Umbilical cord (tissue), 2 donors: Measurements from ENCODE around the gene GTF2H3. TPM values are rescaled to one million over a fixed set of nuclear protein-coding genes. Genes with fewer than 3 reads are reported as not detected.
A peak's percentile ranks its signal among the peaks of the same experiment; 100 is the strongest.

Source experiments
- DNase-seq: peaks from one replicate; pipeline ENCODE4 v3.0.0-alpha.2; 2015; ENCODE audit warnings: low spot score
- total RNA-seq: library from RNA; depleted of rRNA; stranded (reverse); fragments of >200 nt; gene quantifications from one replicate; pipeline ENCODE4 v1.2.3, GENCODE V29; 2014; ENCODE audit warnings: low replicate concordance; ENCODE audit not compliant: insufficient read depth

The GTF2H3 gene
- total RNA-seq, 1 donor from 2014 or later, result 15.4 TPM

DNA sequence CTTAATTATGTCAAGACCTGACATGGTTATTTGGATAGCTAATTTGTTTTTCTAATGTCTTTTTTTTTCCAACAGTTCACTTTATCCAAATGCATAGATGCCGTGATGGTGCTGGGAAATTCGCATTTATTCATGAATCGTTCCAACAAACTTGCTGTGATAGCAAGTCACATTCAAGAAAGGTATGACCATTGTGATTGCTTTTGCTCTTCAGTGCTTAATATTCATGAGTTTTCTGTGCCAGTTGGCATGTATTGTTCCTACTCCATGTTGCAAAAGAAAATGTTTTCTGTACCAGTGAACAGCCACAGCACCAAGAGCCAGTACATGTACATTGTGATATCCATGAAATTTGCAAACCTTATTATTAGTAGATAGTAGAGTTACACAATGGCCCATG lies 11.8 kb downstream of the GTF2H3 start:
- DNase-seq, result no peak

DNA sequence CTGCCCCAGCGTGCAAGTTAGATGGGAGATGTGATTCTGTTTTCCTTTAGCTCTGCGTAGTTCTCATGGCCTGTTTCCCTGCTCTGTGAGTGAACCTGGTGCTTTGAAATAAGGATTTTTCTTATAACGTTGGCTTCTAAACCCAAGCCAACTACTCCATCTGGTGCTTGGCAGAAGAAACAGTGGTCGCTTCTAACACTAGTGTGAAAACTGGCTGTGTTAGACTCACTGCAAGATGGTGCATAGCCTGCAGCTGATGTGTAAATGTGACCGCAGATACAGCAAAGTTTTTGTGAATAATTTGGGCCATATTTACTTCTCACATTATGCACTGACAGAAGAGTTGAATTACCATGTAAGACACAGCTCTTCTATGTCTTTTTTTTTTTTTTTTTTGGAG lies 12.2 kb downstream of the GTF2H3 start:
- DNase-seq, result no peak

DNA sequence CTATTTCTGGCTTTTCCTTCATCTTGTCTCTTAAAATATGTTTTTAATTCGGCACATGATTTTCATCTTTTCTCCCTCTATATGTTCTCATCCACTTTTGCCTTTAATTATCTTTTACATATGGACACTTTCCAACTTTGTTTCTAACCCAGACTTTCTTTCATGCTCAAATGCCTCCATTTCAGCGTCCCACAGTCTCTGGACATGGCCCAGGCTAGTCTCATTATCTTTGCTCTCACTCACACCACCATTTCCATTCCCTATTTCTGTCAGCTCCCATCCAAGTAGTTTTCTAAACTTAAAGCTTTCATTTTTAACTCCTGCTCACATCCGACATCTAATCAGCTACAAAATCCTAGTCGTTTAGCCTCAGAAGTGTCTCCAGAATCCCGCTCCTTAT lies 14.8 kb downstream of the GTF2H3 start:
- DNase-seq, result no peak

DNA sequence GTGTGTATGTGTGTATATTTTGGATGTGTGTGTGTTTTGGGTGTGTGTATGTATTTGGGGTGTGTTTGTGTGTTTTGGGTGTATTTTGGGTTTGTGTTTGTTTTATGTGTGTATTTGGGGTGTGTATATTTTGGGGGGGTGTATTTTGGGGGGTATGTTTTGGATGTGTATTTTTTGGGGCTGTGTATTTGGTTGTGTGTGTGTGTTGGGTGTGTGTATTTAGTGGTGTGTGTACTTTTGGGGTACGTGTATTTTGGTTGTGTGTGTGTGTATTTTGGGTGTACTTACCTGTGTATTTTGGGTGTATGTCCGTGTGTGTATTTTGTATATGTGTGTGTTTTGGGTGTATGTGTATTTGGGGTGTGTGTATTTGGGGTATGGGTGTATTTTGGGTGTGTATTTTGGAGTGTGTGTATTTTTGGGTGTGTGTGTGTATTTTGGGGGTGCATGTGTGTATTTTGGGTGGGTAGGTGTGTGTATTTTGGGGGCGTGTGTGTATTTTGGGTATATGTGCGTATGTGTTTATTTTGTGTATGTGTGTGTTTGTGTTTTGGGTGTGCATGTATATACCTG lies 20.6 kb downstream of the GTF2H3 start:
- no peak for DNase-seq

DNA sequence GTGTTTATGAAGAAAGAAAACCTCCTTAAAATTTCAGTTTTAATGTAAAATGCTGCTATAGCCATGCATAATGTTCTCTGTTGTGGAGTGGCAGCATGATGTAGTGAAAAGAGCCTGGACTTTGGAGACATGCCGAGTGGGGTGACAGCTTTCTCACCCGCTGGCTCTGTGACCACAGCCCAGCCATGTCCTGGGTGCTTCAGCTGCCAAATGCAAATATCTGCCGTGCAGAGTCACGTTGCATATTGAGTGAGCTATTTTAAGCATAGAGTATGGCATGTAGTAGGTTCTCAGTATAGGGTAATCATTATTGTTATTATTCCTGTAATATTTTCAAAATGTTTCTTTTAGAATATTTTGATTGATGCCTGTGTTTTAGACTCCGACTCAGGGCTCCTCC lies 21.8 kb downstream of the GTF2H3 start:
- no peak for DNase-seq

DNA sequence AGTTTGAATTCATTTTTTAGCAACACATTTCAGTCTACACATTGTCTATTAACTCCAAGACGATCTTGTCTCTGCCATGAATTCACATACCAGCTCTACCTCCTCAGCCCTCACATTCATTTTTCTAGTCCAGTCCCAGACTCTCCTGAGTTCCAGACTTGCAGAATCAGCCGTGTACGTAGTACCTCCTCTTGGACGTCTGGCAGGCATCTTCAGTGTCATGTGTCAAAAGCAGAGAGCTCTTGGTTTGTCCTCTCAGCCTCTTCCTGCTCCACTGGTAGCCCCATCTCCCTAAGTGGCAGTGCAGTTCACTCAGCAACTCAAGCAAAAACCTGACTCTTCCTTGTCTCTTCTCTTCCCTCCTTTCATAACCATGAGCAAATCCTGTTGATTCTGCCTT lies 22.8 kb downstream of the GTF2H3 start:
- no peak for DNase-seq

DNA sequence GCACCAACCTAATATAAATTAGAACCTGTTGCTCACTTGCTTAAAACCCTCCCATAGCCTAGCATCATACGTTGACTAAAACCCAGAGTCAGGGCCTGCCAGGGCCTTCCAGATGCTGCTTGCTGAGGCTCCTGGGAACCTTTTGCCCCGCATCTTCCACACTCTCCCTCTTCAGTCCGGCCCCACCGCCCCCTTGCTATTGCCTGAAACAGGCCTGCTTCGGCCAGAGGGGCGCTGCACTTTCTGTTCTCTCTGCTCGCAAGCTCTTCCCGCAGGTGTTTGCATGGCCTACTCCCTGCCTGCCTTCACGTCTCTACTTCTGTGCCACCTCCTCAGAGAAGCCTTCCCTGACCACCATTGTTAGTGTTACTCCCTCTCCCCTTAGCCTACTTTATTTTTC lies 23.6 kb downstream of the GTF2H3 start:
- DNase-seq, result no peak

DNA sequence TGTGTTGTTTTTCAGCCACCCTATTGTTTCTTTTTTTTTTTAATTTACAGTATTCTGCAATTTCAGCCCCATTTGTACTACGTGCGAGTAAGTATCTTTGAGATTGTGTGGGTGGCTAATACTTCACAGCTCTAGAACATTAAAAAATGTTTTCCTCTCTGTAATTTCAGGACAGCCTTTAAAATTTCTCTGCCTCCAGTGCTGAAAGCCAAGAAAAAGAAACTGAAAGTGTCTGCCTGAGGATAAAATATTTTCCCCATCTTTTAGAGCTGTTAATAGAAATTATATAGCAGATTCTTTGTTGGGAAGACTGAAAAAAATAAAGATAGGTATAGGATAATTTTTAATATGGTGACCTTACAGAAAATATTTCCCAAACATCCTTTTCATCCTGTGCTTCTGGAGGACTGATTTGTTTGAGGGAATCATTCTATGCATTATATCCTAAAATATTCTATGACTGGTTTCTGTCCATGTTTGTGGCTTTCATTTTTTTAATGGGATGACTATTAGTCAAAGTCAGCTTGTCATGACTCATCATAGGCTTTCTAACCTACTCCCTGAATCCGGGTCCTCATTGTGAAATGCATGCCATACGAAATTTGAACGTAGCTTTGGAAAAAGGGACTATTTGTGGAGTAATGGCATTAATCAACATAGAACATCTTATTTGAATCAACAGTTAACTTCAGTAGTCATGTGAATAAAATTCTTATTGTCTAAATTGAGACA lies 26.5 kb downstream of the GTF2H3 start:
- no peak for DNase-seq

DNA sequence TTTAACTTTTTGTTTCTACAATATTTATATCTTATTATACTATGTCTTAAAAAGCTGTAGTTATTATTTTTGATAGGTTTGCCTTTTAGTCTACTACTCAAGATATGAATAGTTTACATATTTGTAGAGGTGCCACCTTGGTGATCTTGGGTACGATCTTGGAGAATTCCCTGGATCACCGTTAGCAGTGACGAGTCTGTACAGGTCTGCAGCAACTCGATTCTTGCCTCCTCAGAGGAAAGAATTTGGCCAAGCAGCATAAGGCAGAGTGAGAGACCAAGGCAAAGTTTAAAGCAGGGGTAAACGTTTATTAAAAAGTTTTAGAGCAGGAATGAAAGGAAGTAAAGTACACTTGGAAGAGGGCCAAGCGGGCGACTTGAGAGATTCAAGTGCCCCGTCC lies 34.1 kb downstream of the GTF2H3 start:
- no peak for DNase-seq

DNA sequence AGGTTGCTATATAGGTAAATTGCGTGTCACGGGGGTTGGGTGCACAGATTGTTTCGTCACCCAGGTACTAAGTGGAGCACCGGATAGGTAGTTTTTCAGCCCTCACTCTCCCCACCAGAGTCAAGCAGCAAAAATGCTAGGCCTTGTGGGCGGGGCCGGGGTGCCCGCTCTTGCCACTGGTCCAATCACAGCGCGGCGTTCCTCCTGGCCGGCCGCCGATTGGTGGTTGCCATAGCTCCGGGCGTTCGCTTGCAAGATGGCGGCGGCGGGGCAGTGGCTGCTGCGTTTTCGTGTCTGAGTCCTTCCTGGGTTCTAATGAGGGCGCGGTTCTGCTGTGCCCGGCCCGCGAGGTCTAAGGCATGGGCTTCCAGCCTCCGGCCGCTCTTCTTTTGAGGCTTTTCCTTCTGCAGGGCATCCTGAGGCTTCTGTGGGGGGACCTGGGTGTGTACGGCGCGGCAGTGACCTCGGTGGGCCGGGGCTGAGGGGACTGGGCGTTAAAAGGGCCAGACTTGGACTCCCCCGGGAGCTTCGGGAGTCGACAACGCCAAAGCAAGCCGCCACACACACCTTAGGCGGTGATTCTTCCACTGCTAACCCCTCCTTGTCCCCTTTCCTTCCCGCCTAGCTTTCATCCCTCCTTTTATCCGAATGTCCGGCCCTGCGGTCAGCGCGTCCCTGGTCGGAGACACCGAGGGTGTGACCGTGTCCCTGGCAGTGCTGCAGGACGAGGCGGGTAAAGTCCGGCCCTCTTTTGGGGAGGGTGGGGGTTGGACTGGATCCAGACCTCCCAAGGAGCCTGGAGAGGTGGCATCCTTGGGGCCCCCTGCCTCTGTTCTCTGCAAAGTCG lies 37.5 kb downstream of the GTF2H3 start, which contains the start of gene TCTN2:
Gene TCTN2, plus strand, starts transcription at position 232 of the 847 bp plus-strand sequence. Its CDS starts 128 bp downstream, at position 360.
- peak; percentile 95 for DNase-seq

DNA sequence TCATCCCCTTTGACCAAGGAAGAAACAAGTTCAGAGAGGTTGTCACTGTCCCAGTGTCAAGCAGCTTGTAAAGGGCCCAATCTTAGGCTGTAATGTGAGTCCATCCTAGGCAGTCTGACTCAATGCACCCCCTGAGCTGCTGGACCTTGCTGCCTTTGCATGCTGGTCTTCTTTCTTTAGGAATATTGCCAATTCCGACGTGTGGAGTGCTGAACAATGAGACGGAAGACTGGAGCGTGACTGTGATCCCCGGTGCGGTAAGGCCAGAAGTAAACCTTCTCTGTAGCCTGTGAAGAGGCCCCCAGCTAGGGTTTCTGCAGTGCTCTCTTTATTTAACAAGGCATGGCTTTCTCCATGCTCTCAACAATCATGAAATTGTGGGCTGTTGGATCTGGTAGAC lies 38.2 kb downstream of the GTF2H3 start:
- no peak for DNase-seq

DNA sequence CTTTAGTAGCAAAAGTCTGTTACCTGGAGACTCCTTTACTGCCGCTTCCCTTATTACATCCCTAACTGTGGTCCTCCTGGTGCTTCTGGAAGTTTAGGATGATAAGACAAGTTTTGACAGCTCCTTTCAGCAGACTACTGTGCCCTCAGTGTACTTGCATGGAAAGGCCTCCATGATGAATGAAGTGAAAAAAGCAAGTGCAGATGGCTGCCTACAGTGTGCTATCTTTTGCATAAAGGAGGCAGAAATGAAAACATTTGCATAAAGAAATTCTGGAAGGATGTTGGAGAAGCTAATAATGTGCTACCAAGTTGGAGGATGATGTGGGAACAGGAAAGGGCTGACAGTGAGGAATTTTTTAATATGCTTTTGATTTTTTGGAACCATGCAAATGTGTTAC lies 41.8 kb downstream of the GTF2H3 start:
- DNase-seq, result no peak

DNA sequence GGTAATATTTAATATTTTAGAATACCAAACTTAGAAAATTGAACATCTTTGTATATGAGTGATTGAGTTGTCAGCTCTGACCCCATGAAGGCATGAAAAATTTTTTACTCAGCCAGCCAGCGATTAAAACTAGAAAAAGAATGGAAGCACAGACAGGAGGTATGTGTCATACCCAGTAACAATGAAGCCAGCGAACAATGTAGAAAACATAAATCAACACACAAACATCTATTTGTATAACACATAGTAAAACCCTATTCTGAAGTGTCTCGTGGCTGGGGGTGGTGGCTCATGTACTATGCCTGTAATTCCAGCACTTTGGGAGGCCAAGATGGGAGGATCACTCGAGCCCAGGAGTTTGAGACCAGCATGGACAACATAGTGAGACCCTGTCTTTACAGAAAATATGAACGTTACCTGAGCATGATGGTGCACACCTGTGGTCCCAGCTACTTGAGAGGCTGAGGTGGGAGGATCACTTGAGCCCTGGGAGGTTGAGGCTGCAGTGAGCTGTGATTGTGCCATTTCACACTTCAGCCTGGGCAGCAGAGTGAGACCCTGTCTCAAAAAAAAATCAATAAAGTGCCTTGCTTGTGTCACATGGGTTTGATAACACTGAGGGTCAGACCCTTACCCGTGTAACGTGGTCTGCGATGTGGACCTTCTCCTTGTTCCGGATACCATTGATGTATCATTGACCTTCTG lies 43.1 kb downstream of the GTF2H3 start:
- no peak for DNase-seq

DNA sequence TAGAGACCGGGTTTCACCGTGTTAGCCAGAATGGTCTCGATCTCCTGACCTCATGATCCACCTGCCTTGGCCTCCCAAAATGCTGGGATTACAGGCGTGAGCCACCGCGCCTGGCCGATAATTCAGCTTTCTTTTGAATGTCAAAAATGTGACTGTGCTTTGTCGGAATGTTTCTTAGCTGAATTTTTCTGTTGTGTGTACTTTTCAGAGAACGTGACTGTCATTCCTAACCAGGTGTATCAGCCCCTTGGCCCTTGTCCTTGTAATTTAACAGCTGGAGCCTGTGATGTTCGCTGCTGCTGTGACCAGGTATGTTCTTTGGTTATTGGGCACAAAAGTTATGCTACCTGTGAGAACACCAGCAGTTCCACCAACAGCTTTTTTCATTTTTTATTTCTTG lies 45.4 kb downstream of the GTF2H3 start:
- no peak for DNase-seq

DNA sequence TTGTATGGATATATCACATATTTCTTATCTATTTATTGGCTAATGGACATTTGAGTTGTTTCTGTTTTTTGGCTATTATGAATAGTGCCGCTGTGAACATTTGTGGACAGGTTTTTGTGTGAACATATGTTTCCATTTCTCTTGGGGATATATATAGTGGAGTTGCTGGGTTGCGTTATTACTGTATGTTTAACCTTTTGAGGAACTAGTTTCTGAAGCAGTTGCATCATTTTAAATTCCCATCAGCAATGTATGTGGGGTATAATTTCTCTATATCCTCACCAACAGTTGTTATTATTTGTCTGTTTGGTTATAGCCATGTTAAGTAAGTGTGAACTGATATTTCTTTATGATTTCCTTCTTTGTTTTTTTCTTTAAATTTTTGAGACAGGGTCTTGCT lies 48.0 kb downstream of the GTF2H3 start:
- DNase-seq, result no peak

DNA sequence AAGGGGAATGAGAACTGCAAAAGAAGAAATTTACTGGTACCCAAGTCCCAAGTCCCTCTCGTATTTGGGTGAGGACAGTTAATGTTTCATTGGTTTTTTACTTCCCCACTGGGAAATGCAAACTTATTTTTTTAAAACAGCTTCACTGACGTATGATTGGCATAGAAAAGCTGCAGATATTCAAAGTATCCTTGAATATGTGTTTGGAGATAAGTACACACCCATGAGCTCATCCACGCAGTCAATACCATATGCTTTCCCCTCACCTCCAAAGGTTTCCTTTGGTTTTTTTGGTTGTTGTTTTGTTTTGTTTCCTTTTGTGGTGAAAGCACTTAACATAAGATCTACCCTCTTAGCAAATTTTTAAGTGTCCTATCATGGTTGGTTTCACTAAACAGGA lies 50.3 kb downstream of the GTF2H3 start:
- DNase-seq, result no peak

DNA sequence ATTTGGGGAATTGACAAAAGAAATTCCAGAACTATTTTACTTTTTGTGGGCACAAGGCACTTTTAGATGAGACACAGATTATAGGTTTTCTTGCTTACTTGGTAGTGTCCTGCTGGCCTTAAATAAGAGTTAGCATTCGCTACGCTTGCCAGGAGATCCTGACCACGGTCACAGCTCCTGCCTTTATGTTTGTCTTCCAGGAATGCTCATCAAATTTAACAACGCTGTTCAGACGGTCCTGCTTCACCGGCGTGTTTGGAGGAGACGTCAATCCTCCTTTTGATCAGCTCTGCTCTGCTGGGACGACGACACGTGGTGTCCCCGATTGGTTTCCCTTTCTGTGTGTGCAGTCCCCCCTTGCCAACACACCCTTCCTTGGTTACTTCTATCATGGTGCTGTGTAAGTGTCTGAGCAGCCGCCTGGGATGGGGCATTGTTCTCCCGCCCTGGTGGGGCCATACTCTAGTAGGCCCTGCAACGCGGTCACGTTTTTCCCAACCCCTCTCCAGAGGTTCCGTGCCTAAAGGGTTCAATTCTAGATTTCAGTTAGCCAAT lies 53.1 kb downstream of the GTF2H3 start:
- no peak for DNase-seq

DNA sequence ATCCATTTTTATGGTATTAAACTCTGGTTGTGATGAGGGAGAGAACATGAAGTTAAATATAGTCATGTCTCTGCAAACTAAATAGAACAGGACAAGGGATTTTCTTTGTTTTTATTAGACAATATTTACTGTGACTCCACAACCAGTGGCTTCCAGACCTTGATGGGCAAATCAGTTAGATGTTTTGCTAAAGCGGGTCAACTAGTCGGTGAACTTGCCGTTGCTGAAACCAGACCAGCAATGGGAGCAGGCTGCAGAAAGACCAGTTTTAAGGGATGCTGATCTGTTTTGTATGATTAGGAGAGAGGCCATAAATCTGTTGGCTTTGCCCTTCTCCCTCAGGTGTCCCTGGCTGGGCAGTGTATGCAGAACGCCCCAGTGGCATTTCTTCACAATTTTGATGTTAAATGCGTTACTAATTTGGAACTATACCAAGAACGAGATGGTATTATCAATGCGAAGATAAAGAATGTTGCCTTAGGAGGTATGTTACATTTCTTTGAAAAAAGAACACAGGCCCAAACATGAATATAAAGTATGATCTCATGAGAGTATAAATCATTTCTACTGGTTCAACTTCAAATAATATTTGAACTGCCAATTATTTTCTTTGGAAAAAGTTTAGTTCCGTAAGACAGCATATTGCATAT lies 56.7 kb downstream of the GTF2H3 start:
- peak; percentile 12 for DNase-seq

DNA sequence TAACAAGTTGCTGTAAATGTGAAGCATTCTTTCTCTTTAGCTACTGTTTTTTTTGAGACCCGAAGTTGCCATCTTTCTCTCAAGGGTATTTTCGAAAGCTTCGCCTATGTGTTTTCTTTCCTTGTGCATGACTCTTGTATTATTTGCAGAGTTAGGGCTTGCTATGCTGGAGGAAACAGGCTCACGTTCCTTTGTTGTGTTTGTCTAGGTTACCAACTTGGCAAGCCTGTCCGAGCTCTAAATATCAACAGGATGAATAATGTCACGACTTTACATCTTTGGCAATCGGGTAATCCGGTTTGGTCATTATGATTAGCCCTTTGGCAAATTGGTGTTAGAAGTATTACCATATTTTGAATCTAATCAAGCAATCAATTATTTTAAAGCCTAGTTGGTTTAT lies 62.6 kb downstream of the GTF2H3 start:
- DNase-seq, result no peak

DNA sequence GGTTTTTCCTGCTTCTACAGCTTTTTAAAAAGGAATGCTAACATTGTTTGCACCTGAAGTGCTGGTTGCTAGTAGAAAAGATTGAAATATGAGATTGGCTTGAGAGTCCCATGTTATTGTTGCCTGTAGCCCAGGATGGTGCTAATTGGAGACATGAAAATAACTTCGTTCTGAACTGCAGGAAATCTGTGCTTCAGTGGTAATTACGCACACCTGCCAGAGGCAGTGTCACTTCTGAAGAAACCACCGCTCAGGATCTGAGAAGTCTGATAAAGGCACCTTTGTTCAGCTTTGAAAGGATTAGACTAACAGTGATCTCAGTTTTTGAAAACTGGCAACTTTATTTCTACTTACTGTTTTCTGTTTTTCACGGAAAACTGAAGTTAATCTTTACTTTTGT lies 63.0 kb downstream of the GTF2H3 start:
- no peak for DNase-seq

DNA sequence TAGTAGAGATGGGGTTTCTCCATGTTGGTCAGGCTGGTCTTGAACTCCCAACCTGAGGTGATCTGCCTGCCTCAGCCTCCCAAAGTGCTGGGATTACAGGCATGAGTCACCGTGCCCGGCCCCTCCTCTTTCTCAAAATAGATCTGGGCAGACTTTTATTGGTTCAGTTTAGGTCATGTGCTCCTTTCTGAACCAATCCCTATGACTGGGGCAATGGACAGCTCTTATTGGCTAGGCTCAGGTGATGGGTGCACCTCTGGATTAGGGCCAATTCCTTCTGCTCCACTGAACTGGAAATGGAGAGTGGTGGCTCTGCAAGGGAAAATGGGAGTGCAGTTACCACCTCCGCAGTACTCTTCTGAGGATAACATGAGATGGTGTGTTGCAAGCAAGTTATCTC lies 72.3 kb downstream of the GTF2H3 start:
- DNase-seq, result no peak
